Measurements from ENCODE around the gene DSTN.

DNA sequence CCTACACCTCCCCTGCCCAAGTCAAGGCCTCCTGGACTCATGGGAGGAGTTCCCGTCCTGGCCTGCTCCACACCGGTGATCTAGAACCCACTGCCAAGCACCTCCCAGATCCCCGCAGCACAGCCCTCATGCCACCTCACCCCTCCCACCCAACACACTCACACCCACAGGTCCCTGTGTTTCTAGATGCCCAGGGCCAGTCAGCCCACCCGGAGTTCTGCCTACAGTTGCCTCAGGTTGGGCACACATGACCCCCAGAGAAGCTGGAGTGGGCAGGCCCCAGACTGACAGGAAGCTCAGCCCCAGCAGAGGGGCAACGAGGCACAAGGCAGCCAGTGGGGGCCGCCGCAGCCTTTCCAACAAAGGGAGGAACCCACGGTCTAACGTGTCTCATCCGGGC, 82.5 kb downstream of the DSTN start:
- TF ChIP-seq, protein P1, sequence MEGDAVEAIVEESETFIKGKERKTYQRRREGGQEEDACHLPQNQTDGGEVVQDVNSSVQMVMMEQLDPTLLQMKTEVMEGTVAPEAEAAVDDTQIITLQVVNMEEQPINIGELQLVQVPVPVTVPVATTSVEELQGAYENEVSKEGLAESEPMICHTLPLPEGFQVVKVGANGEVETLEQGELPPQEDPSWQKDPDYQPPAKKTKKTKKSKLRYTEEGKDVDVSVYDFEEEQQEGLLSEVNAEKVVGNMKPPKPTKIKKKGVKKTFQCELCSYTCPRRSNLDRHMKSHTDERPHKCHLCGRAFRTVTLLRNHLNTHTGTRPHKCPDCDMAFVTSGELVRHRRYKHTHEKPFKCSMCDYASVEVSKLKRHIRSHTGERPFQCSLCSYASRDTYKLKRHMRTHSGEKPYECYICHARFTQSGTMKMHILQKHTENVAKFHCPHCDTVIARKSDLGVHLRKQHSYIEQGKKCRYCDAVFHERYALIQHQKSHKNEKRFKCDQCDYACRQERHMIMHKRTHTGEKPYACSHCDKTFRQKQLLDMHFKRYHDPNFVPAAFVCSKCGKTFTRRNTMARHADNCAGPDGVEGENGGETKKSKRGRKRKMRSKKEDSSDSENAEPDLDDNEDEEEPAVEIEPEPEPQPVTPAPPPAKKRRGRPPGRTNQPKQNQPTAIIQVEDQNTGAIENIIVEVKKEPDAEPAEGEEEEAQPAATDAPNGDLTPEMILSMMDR (IDR thresholded peaks at IDR 0.05) = no peak
- TF ChIP-seq POLR2A (IDR thresholded peaks at IDR 0.05) = no peak
